H1 (cell line): Measurements from ENCODE around the gene CBLN3. TPM values are rescaled to one million over a fixed set of nuclear protein-coding genes. Genes with fewer than 3 reads are reported as not detected.

Experiments used
- SP4 ChIP-seq: IDR thresholded peaks from 2 replicates; pipeline ENCODE4 v1.6.1; 2012; ENCODE audit warnings: low read length, inconsistent platforms
- polyA plus RNA-seq, 7 experiments: library from polyadenylated mRNA; depleted of rRNA in 3 of 7; stranded (reverse) in 5 of 7; unstranded in 2 of 7; fragments of >200 nt in 5 of 7; fragments of 200-250 nt in 2 of 7; gene quantifications; 1 replicate in 5 of 7; 2 replicates in 1 of 7; 4 replicates in 1 of 7; pipeline versions ENCODE4 v1.2.1 to v1.2.3, GENCODE V29; 2011 to 2013; ENCODE audit warnings: missing spikeins in 2 of 7, mixed read lengths in 2 of 7
- total RNA-seq: library from RNA; stranded (reverse); fragmentation: NEBNext Ultra II Directional; extraction: Animal tissue kit (Norgen Biotek cat#: 25700); gene quantifications from 2 replicates; pipeline ENCODE4 v1.2.1, GENCODE V29; 2021

Gene CBLN3
- total and polyA plus RNA-seq, 2 of the 8 experiments (the other 6 are each of a cell fraction or from before 2014, with no cell fraction given) = 0.54 to 1.00 TPM

DNA sequence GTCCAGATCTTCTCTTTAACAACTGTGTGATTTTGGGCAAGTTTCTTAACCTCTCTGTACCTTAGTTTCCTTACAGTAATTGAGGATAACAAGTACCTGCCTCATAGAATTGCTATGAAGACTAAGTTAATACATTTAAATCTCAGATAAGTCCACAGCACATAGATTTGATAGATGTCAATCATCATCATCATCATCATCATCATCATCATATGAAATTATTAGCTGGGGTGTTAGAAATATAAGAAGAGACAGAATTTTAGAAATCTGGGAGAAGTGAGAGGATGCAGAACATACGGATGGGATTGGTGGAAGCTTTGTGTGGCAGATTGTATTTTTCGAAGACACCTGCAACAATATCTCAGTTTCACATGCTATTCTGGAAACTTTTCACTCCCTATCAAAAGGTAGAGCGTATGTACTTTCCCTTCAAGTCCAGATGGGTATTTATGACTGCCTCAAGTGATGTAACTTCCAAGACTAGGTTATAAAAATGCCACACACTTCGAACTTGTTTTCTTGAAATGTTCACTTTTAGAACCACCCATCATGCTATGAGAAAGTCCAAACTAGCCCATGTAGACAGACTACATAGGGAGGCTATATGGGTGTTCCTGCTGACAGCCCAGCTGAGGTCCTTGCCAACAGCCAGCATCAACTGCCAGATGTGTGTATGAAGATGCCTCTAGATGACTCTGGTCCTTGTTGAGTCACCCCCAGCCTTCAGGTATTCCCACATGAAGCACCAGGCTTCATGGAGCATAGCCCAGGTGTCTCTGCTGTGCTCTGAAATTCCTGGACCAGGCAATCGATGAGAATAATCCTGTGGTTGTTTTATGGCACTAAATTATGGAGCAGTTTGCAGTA, 33.8 kb upstream of the CBLN3 start (continued):
- no peak for TF ChIP-seq SP4
- TF ChIP-seq, all 59 proteins: peak for 0
